ENCODE results near the gene ADRA2C. TPM values are rescaled to one million over a fixed set of nuclear protein-coding genes. Genes with fewer than 3 reads are reported as not detected.

Gene ADRA2C
- total RNA-seq, 1 donor from 2014 or later, result 6.2 TPM

- no peak for DNase-seq
- ATAC-seq (ENCODE audit: poor library complexity), result no peak
- intact Hi-C loops (cut with DNase I), result no loop called here
Measured at GRCh38 chr4:3771164-3771809, 5.1 kb downstream of the ADRA2C start.

- intact Hi-C loops (cut with DNase I), result no loop called here
- DNase-seq (no peak), ATAC-seq (ENCODE audit: poor library complexity) (no peak)
Measured at GRCh38 chr4:3771939-3772495, 5.8 kb downstream of the ADRA2C start.

GRCh38 chr4:3772632-3773031 is 6.4 kb downstream of the ADRA2C start:
- intact Hi-C loops (cut with DNase I), result no loop called here
- no peak for DNase-seq
- ATAC-seq (ENCODE audit: poor library complexity), result no peak

GRCh38 chr4:3773552-3774001 is 7.4 kb downstream of the ADRA2C start:
- ATAC-seq (ENCODE audit: poor library complexity), result no peak
- intact Hi-C loops (cut with DNase I), result no loop called here
- no peak for DNase-seq

- ATAC-seq (ENCODE audit: poor library complexity), result no peak
- no peak for DNase-seq
- intact Hi-C loops (cut with DNase I), result no loop called here
Measured at GRCh38 chr4:3774253-3774883, 8.2 kb downstream of the ADRA2C start.

GRCh38 chr4:3775005-3775404 is 8.8 kb downstream of the ADRA2C start:
- no peak for DNase-seq
- intact Hi-C loops (cut with DNase I), result no loop called here
- ATAC-seq (ENCODE audit: poor library complexity), result no peak

GRCh38 chr4:3775576-3775975 is 9.4 kb downstream of the ADRA2C start:
- ATAC-seq (ENCODE audit: poor library complexity), result no peak
- no peak for DNase-seq
- intact Hi-C loops (cut with DNase I), result no loop called here

GRCh38 chr4:3776166-3777032 is 10.2 kb downstream of the ADRA2C start:
- intact Hi-C loops (cut with DNase I), result no loop called here
- DNase-seq (no peak), ATAC-seq (ENCODE audit: poor library complexity) (no peak)

GRCh38 chr4:3777033-3777390 is 10.8 kb downstream of the ADRA2C start:
- DNase-seq (no peak), ATAC-seq (ENCODE audit: poor library complexity) (no peak)
- intact Hi-C loops (cut with DNase I), result no loop called here

- ATAC-seq (ENCODE audit: poor library complexity), result no peak
- no peak for DNase-seq
- intact Hi-C loops (cut with DNase I), result no loop called here
Measured at GRCh38 chr4:3777669-3778068, 11.5 kb downstream of the ADRA2C start.

- ATAC-seq (ENCODE audit: poor library complexity) (no peak), DNase-seq (no peak)
- intact Hi-C loops (cut with DNase I), result no loop called here
Measured at GRCh38 chr4:3779509-3779908, 13.3 kb downstream of the ADRA2C start.

- ATAC-seq (ENCODE audit: poor library complexity), result no peak
- intact Hi-C loops (cut with DNase I), result no loop called here
- DNase-seq, result no peak
Measured at GRCh38 chr4:3780347-3781171, 14.4 kb downstream of the ADRA2C start.

GRCh38 chr4:3781193-3781886 is 15.2 kb downstream of the ADRA2C start:
- DNase-seq (no peak), ATAC-seq (ENCODE audit: poor library complexity) (no peak)
- intact Hi-C loops (cut with DNase I), result no loop called here

- ATAC-seq (ENCODE audit: poor library complexity), result no peak
- DNase-seq, result no peak
- intact Hi-C loops (cut with DNase I), result no loop called here
Measured at GRCh38 chr4:3781997-3782930, 16.1 kb downstream of the ADRA2C start.

GRCh38 chr4:3783693-3784306 is 17.6 kb downstream of the ADRA2C start:
- ATAC-seq (ENCODE audit: poor library complexity), result peak; percentile 44
- intact Hi-C loops (cut with DNase I), result no loop called here
- no peak for DNase-seq

GRCh38 chr4:3784454-3785291 is 18.5 kb downstream of the ADRA2C start:
- intact Hi-C loops (cut with DNase I), result no loop called here
- no peak for DNase-seq

More at GRCh38 chr4:3784454-3785291, 18.5 kb downstream of the ADRA2C start:
- no peak for ATAC-seq (ENCODE audit: poor library complexity)
